Measurements from ENCODE around the gene LRP11. TPM values are rescaled to one million over a fixed set of nuclear protein-coding genes. Genes with fewer than 3 reads are reported as not detected.
"Not testable (repeated sequence)": the region's sequence is repeated elsewhere in the genome, so short reads cannot be mapped to it uniquely, and the experiment has no call there.

The LRP11 gene
- total RNA-seq, 1 donor from 2014 or later: 38.3 TPM

GRCh38 chr6:149857541-149857940, 6.6 kb downstream of the LRP11 start:
- Histone ChIP-seq H3K27me3 (ENCODE audit: low read depth) (no peaks in the 10 kb centered on the region), H3K9me3 (no peaks in the 10 kb centered on the region), H3K36me3 (no peaks in the 10 kb centered on the region), H3K27ac (no peak overlapping the region), H3K4me1 (peaks cover 47% of the 10 kb centered on the region), H3K4me3 (no peak overlapping the region)
- intact Hi-C loops (cut with DNase I): no loop called here
- TF ChIP-seq, protein P1, sequence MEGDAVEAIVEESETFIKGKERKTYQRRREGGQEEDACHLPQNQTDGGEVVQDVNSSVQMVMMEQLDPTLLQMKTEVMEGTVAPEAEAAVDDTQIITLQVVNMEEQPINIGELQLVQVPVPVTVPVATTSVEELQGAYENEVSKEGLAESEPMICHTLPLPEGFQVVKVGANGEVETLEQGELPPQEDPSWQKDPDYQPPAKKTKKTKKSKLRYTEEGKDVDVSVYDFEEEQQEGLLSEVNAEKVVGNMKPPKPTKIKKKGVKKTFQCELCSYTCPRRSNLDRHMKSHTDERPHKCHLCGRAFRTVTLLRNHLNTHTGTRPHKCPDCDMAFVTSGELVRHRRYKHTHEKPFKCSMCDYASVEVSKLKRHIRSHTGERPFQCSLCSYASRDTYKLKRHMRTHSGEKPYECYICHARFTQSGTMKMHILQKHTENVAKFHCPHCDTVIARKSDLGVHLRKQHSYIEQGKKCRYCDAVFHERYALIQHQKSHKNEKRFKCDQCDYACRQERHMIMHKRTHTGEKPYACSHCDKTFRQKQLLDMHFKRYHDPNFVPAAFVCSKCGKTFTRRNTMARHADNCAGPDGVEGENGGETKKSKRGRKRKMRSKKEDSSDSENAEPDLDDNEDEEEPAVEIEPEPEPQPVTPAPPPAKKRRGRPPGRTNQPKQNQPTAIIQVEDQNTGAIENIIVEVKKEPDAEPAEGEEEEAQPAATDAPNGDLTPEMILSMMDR (IDR thresholded peaks at IDR 0.05): no peak
- no peak for DNase-seq
- no peak for ATAC-seq

GRCh38 chr6:149856256-149856994, 7.7 kb downstream of the LRP11 start:
- intact Hi-C loops (cut with DNase I): no loop called here
- DNase-seq (no peak), ATAC-seq (no peak)
- H3K4me1 ChIP-seq: peaks cover 47% of the 10 kb centered on the region
- H3K4me3 ChIP-seq: no peak overlapping the region
- no peaks in the 10 kb centered on the region for H3K36me3 ChIP-seq
- H3K27ac ChIP-seq: no peak overlapping the region
- no peaks in the 10 kb centered on the region for H3K27me3 ChIP-seq (ENCODE audit: low read depth)
- TF ChIP-seq, protein P1 (IDR thresholded peaks at IDR 0.05): no peak
- H3K9me3 ChIP-seq: no peaks in the 10 kb centered on the region

DNA sequence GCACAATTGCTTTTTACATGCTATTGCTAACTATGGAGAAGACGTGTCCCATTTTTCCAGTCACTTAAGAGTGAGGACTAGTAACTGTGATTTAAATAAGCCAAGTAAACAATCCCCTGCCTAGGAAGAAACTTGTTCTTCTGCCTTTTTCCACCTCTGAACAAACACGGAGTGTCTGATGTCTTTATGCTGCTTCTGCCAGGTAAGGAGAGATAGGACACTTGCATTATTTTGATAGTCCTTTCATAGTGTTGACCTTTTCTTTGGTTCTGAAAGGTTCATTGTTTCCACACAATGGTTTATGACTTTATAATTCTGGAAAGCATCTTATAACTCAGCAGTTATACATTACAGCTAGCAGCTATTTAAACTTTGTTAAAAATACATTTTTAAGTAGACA, 8.4 kb downstream of the LRP11 start:
- TF ChIP-seq, protein P1 (IDR thresholded peaks at IDR 0.05): no peak
- H3K36me3 ChIP-seq: no peaks in the 10 kb centered on the region
- intact Hi-C loops (cut with DNase I): no loop called here
- no peak overlapping the region for H3K4me3 ChIP-seq
- peaks cover 43% of the 10 kb centered on the region for H3K4me1 ChIP-seq
- ATAC-seq (no peak), DNase-seq (no peak)
- no peak overlapping the region for H3K27ac ChIP-seq
- H3K27me3 ChIP-seq (ENCODE audit: low read depth): no peaks in the 10 kb centered on the region
- no peaks in the 10 kb centered on the region for H3K9me3 ChIP-seq

DNA sequence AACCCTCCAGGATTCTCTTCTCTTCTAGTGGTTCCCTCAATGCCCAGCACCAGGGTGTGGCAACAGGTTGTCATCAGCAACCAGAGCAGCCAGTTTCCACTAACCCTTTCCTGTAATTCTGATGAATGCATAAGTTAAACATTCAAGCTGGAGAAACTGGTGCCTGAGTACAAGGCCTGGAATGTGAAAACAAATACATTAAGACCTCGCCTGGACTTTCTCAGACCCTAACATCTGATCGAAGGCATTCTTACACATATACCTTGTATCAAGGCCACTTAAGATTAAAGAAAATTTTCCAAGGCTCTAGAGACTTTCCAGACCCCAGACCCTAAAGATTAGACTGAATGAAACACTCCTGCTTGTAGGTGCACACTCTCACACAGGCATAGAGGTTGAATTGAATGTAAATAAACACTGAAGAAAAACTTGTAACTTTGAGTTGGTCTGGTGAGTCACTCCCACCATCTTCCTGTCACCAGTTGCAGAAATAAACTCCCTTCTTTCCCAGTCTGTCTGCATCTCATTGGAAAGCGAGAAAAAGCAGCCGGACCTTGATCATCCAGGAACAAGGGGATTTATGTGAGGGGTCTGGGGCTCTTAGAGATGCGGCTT, 9.0 kb downstream of the LRP11 start:
- Histone ChIP-seq H3K27me3 (ENCODE audit: low read depth) (no peaks in the 10 kb centered on the region), H3K36me3 (no peaks in the 10 kb centered on the region), H3K4me1 (peaks cover 42% of the 10 kb centered on the region), H3K27ac (no peak overlapping the region), H3K9me3 (no peaks in the 10 kb centered on the region), H3K4me3 (no peak overlapping the region)
- DNase-seq (no peak), ATAC-seq (peak; percentile 58 to 69)
- intact Hi-C loops (cut with DNase I): no loop called here
- TF ChIP-seq, protein P1 (IDR thresholded peaks at IDR 0.05): no peak

GRCh38 chr6:149854532-149854931, 9.6 kb downstream of the LRP11 start:
- Histone ChIP-seq H3K4me1 (peaks cover 41% of the 10 kb centered on the region), H3K4me3 (no peak overlapping the region), H3K9me3 (no peaks in the 10 kb centered on the region), H3K27me3 (ENCODE audit: low read depth) (no peaks in the 10 kb centered on the region), H3K27ac (no peak overlapping the region), H3K36me3 (no peaks in the 10 kb centered on the region)
- DNase-seq (peak; percentile 70), ATAC-seq (peak; percentile 72 to 77)
- intact Hi-C loops (cut with DNase I): no loop called here
- TF ChIP-seq, protein P1 (IDR thresholded peaks at IDR 0.05): no peak

GRCh38 chr6:149854017-149854416, 10.1 kb downstream of the LRP11 start:
- H3K4me1 ChIP-seq: peaks cover 38% of the 10 kb centered on the region
- H3K9me3 ChIP-seq; intact Hi-C loops (cut with DNase I); DNase-seq; H3K36me3 ChIP-seq; H3K27me3 ChIP-seq (ENCODE audit: low read depth); H3K27ac ChIP-seq; H3K4me3 ChIP-seq; ATAC-seq: not testable (repeated sequence)
